ENCODE results near the gene KCNQ1. TPM values are rescaled to one million over a fixed set of nuclear protein-coding genes. Genes with fewer than 3 reads are reported as not detected.

Gene KCNQ1
- total and polyA plus RNA-seq, 9 of the 15 experiments (the other 6 are each of a cell fraction or from before 2014, with no cell fraction given): 0.44 TPM; not detected in 8

DNA sequence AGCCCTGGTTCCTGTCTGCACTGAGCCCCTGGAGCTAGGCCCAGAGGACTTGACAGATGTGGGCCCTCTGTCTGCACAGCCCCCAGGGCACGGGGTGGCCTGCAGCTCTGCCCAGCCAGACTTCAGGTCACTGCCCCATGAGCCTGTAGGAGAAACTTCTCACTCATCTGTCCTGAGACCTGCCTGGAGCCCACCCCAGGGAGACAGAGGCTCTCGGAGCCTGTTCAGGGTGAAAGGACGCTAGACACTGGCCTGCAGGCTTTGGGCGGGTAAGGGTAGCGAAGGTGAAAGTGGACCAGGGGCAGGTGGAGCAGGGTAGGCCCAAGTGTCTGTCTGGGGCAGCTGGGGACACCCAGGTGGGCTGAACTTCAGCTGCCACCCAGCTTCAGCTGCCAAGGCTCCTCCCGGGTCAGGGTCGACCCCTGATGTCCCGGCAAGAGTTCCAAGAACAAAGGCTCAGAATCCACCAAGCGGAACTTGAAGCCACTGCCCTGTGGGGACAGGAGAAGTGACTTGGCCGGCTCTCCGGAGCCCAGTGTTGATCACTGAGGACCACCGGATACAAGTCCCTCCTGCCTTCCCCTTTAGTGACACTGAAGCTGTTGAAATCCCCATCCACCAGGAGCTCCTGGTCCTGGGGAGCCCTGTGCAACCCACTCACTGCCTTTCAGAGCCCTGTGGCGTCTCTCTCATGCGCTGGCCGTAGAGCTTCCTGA, 90.3 kb downstream of the KCNQ1 start:
- BruUV-seq (replicated peaks): no TSS peak
- ChIA-PET CTCF (ENCODE audit: low intra/inter-chr PET ratio) (interaction anchor here (4.6 to 6.4 kb wide), 2 partner anchors 354 to 394 kb away, joined by 59 to 228 read pairs; partner anchors contain the start of genes CDKN1C and PHLDA2), POLR2A (interaction anchor here (0.6 to 1.8 kb wide), 4 partner anchors 21 to 358 kb away, joined by 3 to 5 read pairs (median 3); no protein-coding TSS in a partner anchor)
- in situ Hi-C loops (cut with MboI) (loop anchor here (5.0 kb wide), 2 partner anchors 108 to 352 kb away; partner anchors contain the start of gene CDKN1C), intact Hi-C loops (cut with micrococcal nuclease) (loop anchor here (10.0 kb wide), 3 partner anchors 160 to 340 kb away; partner anchors contain the start of genes C11orf21, KCNQ1OT1 and TSPAN32)
- DNase-seq (ENCODE audit: extremely low read depth in 1 of 4, low spot score in 3 of 4) (no peak), ATAC-seq (no peak), FAIRE-seq (no peak)
- H3K4me3 ChIP-seq: no peak overlapping the region
- no peaks in the 10 kb centered on the region; the same call in 1 of the 2 replicates for H4K20me1 ChIP-seq (replicated peaks; ENCODE audit: control insufficient read depth, insufficient read depth, low read length)
- H3K4me1 ChIP-seq (replicated peaks in 1 of 2; ENCODE audit: control insufficient read depth in 2 of 2, insufficient read depth in 2 of 2, low read length in 2 of 2): peaks cover 9 to 70% of the 10 kb centered on the region in 2 experiments
- no peaks in the 10 kb centered on the region for H3K9me1 ChIP-seq (ENCODE audit: control insufficient read depth, insufficient read depth, low read length)
- peaks cover 6 to 32% of the 10 kb centered on the region in 2 experiments; a peak in 4 of 5 replicates for H3K27me3 ChIP-seq (ENCODE audit: control insufficient read depth in 2 of 2, insufficient read depth in 2 of 2, low read length in 2 of 2)
- H2AFZ ChIP-seq (ENCODE audit: low read depth, low read length): no peak overlapping the region
- 0 out of 2 replicates have a peak, but pooled peaks cover 2% of the 10 kb centered on the region for H3K9me3 ChIP-seq (replicated peaks; ENCODE audit: control insufficient read depth, insufficient read depth, low read depth, low read length)
- no peaks in the 10 kb centered on the region for H3K79me2 ChIP-seq (ENCODE audit: control insufficient read depth, insufficient read depth, low read length)
- H3K9ac ChIP-seq (ENCODE audit: insufficient read depth in 1 of 2, low read depth in 2 of 2, low read length in 2 of 2): 0 out of 4 replicates have a peak overlapping the region, but pooled peaks of 1 of the 2 experiments have one; percentile 55
- no peak overlapping the region for H3K27ac ChIP-seq (ENCODE audit: extremely low read depth, low read depth, low read length)
- no peak overlapping the region for H3K4me2 ChIP-seq (ENCODE audit: insufficient read depth, low read length)
- H3K36me3 ChIP-seq (ENCODE audit: control insufficient read depth, insufficient read depth, low read length): no peaks in the 10 kb centered on the region
- 48% methylated on average over 15 of the region's 15 CpGs for WGBS (ENCODE audit: insufficient coverage, low coverage, missing lambda C conversion rate)
- TF ChIP-seq CEBPB (tag; IDR thresholded peaks at IDR 0.05) (no peak), ILK (tag; IDR thresholded peaks at IDR 0.05; ENCODE audit: borderline replicate concordance, low read depth) (no peak), HMGN3 (IDR thresholded peaks at IDR 0.05; ENCODE audit: borderline replicate concordance, extremely low read depth, insufficient read length, low read depth, low read length) (no peak), FOXP1 (CRISPR knock-in tag; IDR thresholded peaks at IDR 0.05) (no peak), ZNF695 (CRISPR knock-in tag; IDR thresholded peaks at IDR 0.05) (no peak), JUNB (CRISPR knock-in tag; conservative IDR thresholded peaks at IDR 0.05) (no peak), JUND (IDR thresholded peaks at IDR 0.05; ENCODE audit: borderline replicate concordance, low read depth, low read length) (no peak), JUND (tag; IDR thresholded peaks at IDR 0.05; ENCODE audit: borderline replicate concordance, low read depth, low read length) (no peak), ATF7 (IDR thresholded peaks at IDR 0.05) (no peak)
- TF ChIP-seq, protein P1, sequence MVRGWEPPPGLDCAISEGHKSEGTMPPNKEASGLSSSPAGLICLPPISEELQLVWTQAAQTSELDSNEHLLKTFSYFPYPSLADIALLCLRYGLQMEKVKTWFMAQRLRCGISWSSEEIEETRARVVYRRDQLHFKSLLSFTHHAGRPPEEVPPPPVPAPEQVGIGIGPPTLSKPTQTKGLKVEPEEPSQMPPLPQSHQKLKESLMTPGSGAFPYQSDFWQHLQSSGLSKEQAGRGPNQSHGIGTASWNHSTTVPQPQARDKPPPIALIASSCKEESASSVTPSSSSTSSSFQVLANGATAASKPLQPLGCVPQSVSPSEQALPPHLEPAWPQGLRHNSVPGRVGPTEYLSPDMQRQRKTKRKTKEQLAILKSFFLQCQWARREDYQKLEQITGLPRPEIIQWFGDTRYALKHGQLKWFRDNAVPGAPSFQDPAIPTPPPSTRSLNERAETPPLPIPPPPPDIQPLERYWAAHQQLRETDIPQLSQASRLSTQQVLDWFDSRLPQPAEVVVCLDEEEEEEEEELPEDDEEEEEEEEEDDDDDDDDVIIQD (CRISPR knock-in tag; IDR thresholded peaks at IDR 0.05): no peak
- TF ChIP-seq, protein P2, sequence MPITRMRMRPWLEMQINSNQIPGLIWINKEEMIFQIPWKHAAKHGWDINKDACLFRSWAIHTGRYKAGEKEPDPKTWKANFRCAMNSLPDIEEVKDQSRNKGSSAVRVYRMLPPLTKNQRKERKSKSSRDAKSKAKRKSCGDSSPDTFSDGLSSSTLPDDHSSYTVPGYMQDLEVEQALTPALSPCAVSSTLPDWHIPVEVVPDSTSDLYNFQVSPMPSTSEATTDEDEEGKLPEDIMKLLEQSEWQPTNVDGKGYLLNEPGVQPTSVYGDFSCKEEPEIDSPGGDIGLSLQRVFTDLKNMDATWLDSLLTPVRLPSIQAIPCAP (CRISPR knock-in tag; IDR thresholded peaks at IDR 0.05; ENCODE audit: borderline replicate concordance): no peak
- TF ChIP-seq, protein P3, sequence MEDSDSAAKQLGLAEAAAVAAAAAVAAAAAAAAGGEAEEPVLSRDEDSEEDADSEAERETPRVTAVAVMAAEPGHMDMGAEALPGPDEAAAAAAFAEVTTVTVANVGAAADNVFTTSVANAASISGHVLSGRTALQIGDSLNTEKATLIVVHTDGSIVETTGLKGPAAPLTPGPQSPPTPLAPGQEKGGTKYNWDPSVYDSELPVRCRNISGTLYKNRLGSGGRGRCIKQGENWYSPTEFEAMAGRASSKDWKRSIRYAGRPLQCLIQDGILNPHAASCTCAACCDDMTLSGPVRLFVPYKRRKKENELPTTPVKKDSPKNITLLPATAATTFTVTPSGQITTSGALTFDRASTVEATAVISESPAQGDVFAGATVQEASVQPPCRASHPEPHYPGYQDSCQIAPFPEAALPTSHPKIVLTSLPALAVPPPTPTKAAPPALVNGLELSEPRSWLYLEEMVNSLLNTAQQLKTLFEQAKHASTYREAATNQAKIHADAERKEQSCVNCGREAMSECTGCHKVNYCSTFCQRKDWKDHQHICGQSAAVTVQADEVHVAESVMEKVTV (CRISPR knock-in tag; IDR thresholded peaks at IDR 0.05): no peak
- TF ChIP-seq, protein P4, sequence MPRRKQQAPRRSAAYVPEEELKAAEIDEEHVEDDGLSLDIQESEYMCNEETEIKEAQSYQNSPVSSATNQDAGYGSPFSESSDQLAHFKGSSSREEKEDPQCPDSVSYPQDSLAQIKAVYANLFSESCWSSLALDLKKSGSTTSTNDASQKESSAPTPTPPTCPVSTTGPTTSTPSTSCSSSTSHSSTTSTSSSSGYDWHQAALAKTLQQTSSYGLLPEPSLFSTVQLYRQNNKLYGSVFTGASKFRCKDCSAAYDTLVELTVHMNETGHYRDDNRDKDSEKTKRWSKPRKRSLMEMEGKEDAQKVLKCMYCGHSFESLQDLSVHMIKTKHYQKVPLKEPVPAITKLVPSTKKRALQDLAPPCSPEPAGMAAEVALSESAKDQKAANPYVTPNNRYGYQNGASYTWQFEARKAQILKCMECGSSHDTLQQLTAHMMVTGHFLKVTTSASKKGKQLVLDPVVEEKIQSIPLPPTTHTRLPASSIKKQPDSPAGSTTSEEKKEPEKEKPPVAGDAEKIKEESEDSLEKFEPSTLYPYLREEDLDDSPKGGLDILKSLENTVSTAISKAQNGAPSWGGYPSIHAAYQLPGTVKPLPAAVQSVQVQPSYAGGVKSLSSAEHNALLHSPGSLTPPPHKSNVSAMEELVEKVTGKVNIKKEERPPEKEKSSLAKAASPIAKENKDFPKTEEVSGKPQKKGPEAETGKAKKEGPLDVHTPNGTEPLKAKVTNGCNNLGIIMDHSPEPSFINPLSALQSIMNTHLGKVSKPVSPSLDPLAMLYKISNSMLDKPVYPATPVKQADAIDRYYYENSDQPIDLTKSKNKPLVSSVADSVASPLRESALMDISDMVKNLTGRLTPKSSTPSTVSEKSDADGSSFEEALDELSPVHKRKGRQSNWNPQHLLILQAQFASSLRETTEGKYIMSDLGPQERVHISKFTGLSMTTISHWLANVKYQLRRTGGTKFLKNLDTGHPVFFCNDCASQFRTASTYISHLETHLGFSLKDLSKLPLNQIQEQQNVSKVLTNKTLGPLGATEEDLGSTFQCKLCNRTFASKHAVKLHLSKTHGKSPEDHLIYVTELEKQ (CRISPR knock-in tag; IDR thresholded peaks at IDR 0.05): no peak
